D721Med (cell line): ENCODE data around the gene RIPPLY2.
"Not testable (repeated sequence)": the region's sequence is repeated elsewhere in the genome, so short reads cannot be mapped to it uniquely, and the experiment has no call there.

Experiments
- DNase-seq: peaks from one replicate; pipeline ENCODE4 v3.0.0; 2011; ENCODE audit warnings: low spot score; ENCODE audit not compliant: insufficient read length
- FAIRE-seq: peaks from 2 replicates; lab custom pipeline; 2011; peaks lifted over from hg19 to GRCh38; lab: Jason Lieb, UNC
- TF ChIP-seq, protein P1 (sequence below): IDR thresholded peaks from 2 replicates; pipeline ENCODE4 v1.5.1; 2012; ENCODE audit warnings: mild to moderate bottlenecking, control low read depth; ENCODE audit not compliant: insufficient read depth; ENCODE audit errors: missing control alignments

Gene RIPPLY2, protein sequence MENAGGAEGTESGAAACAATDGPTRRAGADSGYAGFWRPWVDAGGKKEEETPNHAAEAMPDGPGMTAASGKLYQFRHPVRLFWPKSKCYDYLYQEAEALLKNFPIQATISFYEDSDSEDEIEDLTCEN

DNA sequence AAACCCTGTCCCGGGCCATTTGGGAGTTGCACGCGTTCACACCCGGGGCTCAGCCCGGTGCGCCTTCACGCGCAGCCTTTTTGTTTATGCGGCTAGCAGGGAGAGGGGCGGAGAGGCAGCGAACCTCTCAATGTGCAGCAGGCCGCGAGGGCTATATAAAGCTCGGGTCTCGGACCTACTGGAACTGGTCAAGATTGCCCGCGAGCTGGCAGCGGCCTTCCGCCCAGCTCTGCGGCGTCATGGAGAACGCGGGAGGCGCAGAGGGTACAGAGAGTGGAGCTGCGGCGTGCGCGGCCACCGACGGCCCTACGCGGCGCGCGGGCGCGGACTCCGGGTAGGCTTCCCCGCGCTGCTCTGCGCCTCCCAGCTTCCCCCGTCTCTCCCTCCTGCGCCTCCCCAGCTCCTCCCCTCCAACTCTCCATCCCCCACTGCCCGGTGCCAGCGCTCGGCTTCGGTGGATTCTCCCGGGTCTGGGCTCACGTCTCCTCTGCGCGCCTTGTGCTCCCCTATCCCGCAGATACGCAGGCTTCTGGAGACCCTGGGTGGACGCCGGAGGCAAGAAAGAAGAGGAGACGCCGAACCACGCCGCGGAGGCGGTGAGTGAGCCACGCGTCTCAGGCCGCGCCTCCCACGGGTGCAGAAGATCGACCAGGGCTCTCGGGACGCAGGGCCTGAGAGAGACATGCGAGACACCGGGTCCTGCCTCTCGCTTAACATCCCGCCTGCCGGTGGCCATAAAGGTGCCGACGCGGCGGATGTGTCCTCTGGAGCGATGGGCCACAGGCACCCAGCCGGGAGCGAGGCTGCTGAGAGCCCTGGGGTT lies at the start of gene RIPPLY2:
RIPPLY2 (plus strand) TSS at position 183 of the 823 bp plus-strand sequence; CDS start at position 240, 57 bp downstream.
- DNase-seq = no peak
- FAIRE-seq = no peak
- TF ChIP-seq, protein P1, sequence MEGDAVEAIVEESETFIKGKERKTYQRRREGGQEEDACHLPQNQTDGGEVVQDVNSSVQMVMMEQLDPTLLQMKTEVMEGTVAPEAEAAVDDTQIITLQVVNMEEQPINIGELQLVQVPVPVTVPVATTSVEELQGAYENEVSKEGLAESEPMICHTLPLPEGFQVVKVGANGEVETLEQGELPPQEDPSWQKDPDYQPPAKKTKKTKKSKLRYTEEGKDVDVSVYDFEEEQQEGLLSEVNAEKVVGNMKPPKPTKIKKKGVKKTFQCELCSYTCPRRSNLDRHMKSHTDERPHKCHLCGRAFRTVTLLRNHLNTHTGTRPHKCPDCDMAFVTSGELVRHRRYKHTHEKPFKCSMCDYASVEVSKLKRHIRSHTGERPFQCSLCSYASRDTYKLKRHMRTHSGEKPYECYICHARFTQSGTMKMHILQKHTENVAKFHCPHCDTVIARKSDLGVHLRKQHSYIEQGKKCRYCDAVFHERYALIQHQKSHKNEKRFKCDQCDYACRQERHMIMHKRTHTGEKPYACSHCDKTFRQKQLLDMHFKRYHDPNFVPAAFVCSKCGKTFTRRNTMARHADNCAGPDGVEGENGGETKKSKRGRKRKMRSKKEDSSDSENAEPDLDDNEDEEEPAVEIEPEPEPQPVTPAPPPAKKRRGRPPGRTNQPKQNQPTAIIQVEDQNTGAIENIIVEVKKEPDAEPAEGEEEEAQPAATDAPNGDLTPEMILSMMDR = no peak

DNA sequence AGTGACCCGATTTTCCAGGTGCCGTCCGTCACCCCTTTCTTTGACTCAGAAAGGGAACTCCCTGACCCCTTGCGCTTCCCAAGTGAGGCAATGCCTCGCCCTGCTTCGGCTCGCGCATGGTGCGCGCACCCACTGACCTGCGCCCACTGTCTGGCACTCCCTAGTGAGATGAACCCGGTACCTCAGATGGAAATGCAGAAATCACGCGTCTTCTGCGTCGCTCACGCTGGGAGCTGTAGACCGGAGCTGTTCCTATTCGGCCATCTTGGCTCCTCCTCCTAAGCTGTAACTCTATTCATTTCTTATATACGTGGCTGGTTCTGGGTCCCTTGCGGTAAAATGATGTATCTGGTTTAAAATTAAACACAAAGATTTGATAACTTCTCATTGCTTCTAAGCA lies 49.7 kb upstream of the RIPPLY2 start:
- DNase-seq, FAIRE-seq: not testable (repeated sequence)

DNA sequence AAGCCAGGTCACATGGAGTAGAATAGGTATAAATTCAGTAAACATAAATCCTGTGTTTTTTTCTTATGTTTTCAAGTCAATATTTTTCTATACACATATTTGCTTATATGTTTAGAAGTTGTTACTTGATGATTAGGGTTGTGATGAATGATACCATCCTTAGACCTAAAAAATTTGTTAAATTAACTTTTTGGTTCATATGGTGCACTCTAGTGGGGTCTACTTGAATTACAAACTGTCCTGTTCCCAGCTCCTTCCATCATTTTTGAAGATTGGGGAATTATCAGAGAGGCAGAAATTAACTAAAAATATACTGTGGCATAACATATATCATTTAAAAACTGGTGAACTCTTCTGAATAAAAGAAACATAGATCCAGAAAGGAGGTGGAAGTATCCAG lies 48.3 kb upstream of the RIPPLY2 start:
- FAIRE-seq (no peak), DNase-seq (no peak)
- TF ChIP-seq, protein P1 = peak; percentile 13

DNA sequence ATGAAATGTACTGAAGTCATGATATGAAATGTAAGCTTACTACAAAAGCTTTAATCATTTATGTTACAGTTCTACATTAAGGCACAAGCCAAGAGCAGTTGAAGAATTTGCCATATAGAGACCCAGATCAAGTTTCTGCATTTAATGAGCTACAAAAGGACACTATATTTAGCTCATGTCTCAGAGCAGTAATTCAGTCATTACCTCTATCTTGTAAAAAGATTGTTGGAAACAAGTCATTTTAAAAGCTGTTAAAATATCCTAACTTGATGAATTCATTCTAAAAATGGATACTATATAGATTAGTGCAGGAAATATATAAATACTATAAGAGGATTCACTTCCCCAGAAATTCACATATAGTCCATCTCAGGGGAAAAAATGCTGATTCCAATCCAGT lies 45.2 kb upstream of the RIPPLY2 start:
- no peak for DNase-seq
- FAIRE-seq = no peak
- TF ChIP-seq, protein P1 = no peak

DNA sequence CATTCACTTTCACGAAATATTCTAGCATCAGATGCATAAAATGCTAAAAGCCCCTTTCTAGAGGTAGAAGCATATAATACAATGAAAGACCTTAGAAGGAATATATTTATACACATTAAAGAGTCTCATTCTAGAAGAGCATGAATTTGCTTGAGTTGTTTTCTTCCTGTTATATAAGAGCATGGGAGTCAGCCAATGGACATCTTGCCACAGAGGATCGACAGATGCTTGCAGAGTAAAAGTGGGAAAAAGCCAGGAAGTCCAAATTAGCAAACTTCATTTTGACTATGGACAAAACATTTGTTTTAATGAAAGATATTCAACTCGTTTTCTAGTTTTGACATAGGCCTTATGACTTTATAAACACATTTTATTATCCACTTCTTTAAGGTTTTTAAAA lies 44.2 kb upstream of the RIPPLY2 start:
- FAIRE-seq = no peak
- DNase-seq = no peak
- TF ChIP-seq, protein P1 = no peak

DNA sequence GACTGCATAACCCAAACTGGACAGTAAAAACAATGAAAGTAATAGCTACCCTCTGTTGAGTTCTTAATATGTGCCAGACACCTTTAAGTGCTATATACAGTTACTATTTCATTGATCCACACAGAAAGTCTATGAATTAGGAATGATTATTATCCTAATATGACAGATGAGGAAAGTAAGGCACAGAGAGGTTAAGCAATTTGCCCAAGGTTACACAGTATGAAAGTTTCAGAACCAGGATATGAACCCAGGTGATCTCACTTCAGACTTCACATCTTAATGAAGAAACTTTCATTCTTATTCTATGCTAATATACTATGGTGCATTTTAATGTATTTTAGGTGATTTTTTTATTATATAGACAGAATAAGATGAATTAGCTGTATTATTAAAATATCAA lies 40.6 kb upstream of the RIPPLY2 start:
- FAIRE-seq (no peak), DNase-seq (no peak)
- TF ChIP-seq, protein P1 = no peak

DNA sequence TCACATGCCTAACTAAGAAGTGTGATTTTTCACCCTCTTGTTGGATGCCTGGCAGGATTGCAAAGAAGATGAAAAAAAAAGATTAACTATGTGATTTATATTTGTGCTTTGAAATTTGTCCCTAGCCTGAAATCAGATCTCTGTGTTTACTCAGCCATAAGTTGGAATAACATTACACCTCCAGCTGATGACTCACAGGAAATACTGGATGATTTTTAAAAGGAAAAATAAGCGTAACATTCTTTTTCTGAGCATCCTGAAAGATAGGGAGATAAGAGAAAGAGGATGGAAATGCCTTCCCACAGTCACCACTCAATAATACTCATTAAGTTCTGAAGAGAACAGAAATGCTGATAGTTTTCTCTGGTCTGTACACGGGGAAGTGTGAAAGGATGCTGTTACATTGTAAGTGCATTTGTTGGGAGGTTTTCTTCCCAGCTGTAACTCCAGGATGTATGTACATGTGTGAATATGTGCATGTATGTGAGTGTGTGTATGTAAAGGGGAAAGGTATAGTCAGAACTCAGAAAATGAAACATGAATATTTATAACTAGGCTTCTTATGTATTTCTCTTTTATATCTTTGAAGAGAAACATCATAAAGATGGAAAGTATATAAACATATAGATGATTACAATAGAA lies 37.4 kb upstream of the RIPPLY2 start:
- TF ChIP-seq, protein P1 = no peak
- FAIRE-seq (no peak), DNase-seq (no peak)
